Esophagus muscularis mucosa (tissue), 4 donors: ENCODE results near the gene ALDH1A3. TPM values are rescaled to one million over a fixed set of nuclear protein-coding genes. Genes with fewer than 3 reads are reported as not detected.

Source experiments
- DNase-seq: peaks from one replicate; pipeline ENCODE4 v3.0.0-alpha.2; 2017; ENCODE audit errors: extremely low spot score
- H3K27ac ChIP-seq, 4 donors: fragments of 200-600 bp; sonication (generic); replicated peaks in 1 of 4; 1 replicate in 3 of 4; 2 replicates in 1 of 4; pipeline ENCODE4 v1.5.1; 2016 to 2019; ENCODE audit warnings: mild to moderate bottlenecking in 1 of 4
- H3K27me3 ChIP-seq, 4 donors: fragments of 200-600 bp; sonication (generic); one replicate each; pipeline versions ENCODE4 v1.5.1 to v1.6.0; 2016 to 2019
- H3K36me3 ChIP-seq, 4 donors: fragments of 200-600 bp; sonication (generic); one replicate each; pipeline ENCODE4 v1.5.1; 2016 to 2019
- H3K4me1 ChIP-seq, 4 donors: fragments of 200-600 bp; sonication (generic); one replicate each; pipeline ENCODE4 v1.5.1; 2016 to 2019
- H3K4me3 ChIP-seq, 4 donors: fragments of 200-600 bp; sonication (generic); 1 replicate in 2 of 4; 2 replicates in 2 of 4; pipeline ENCODE4 v1.5.1; 2016 to 2019; ENCODE audit warnings: mild to moderate bottlenecking in 4 of 4, moderate library complexity in 1 of 4
- H3K9me3 ChIP-seq, 4 donors: fragments of 200-600 bp; sonication (generic); 1 replicate in 3 of 4; 2 replicates in 1 of 4; pipeline ENCODE4 v1.5.1; 2016 to 2019
- CTCF ChIP-seq, 3 experiments: fragments of 200-600 bp in 2 of 3; fragments of 450-650 bp in 1 of 3; sonication (generic) in 2 of 3; IDR thresholded peaks; one replicate each; pipeline ENCODE4 v1.5.1; 2017 to 2019; ENCODE audit warnings: antibody characterized with exemption in 3 of 3, mild to moderate bottlenecking in 2 of 3, moderate library complexity in 1 of 3
- EP300 ChIP-seq: sonication (generic); formaldehyde crosslinking; IDR thresholded peaks from one replicate; pipeline ENCODE4 v1.6.1; 2017; ENCODE audit warnings: antibody characterized with exemption
- POLR2A ChIP-seq: fragments of 450-650 bp; IDR thresholded peaks from one replicate; pipeline ENCODE4 v1.6.1; 2017; ENCODE audit warnings: antibody characterized with exemption, moderate library complexity, mild to moderate bottlenecking, low read depth
- POLR2AphosphoS5 ChIP-seq, 2 donors: sonication (generic); formaldehyde crosslinking; IDR thresholded peaks; one replicate each; pipeline ENCODE4 v1.6.1; 2017; ENCODE audit warnings: antibody characterized with exemption in 2 of 2
- WGBS: methylation state at CpG from one replicate; pipeline ENCODE4 v1.1.5; 2018; 5-methylcytosine and 5-hydroxymethylcytosine counted together
- intact Hi-C: fragments of 100-400 bp; cut with DNase I; formaldehyde crosslinking; loops from one replicate; pipeline ENCODE4 v1.15.1; 2023
- total RNA-seq, 4 donors: library from RNA; depleted of rRNA; stranded (reverse); fragments of >200 nt; gene quantifications; one replicate each; pipeline versions ENCODE4 v1.1.0 to v1.2.1, GENCODE V29; 2016

The ALDH1A3 gene
- total RNA-seq, 4 donors from 2014 or later: 36.7 to 131 (median 59.4) TPM

GRCh38 chr15:100879061-100879463 lies 569 bp upstream of the ALDH1A3 start:
- WGBS: 14% methylated on average over 14 of the region's 62 CpGs
- H3K27ac ChIP-seq: peak overlapping the region in 3 of 4 donors; percentile 38 to 63 (median 40)
- H3K36me3 ChIP-seq: no peaks in the 10 kb centered on the region
- intact Hi-C loops: no loop called here
- TF ChIP-seq POLR2A: no peak
- no peak for TF ChIP-seq POLR2AphosphoS5 (IDR thresholded peaks at IDR 0.05)
- no peak for TF ChIP-seq CTCF (IDR thresholded peaks at IDR 0.05)
- no peak for TF ChIP-seq EP300
- H3K4me1 ChIP-seq: peaks cover 6 to 23% (median 18%) of the 10 kb centered on the region in 4 donors
- peak overlapping the region; percentile 57 to 72 (median 60) for H3K4me3 ChIP-seq
- no peaks in the 10 kb centered on the region for H3K9me3 ChIP-seq
- H3K27me3 ChIP-seq: peaks cover 0 to 64% (median 5%) of the 10 kb centered on the region in 4 donors
- no peak for DNase-seq

- no peaks in the 10 kb centered on the region for H3K9me3 ChIP-seq
- intact Hi-C loops: no loop called here
- no peak for DNase-seq
- H3K27ac ChIP-seq: peak overlapping the region; percentile 67 to 76 (median 71)
- 27% methylated on average over 29 of the region's 80 CpGs for WGBS
- no peak for TF ChIP-seq CTCF (IDR thresholded peaks at IDR 0.05)
- TF ChIP-seq EP300: no peak
- TF ChIP-seq POLR2AphosphoS5 (IDR thresholded peaks at IDR 0.05): no peak
- no peak for TF ChIP-seq POLR2A
- H3K27me3 ChIP-seq: peaks cover 0 to 64% (median 5%) of the 10 kb centered on the region in 4 donors
- H3K4me3 ChIP-seq: peak overlapping the region; percentile 57 to 72 (median 60)
- H3K4me1 ChIP-seq: peaks cover 6 to 23% (median 18%) of the 10 kb centered on the region in 4 donors
- no peaks in the 10 kb centered on the region for H3K36me3 ChIP-seq
Measured at GRCh38 chr15:100880139-100880896, 687 bp downstream of the ALDH1A3 start.

GRCh38 chr15:100880897-100881242 lies 1.2 kb downstream of the ALDH1A3 start:
- Histone ChIP-seq H3K9me3 (no peaks in the 10 kb centered on the region), H3K27ac (peak overlapping the region; percentile 67 to 76 (median 71)), H3K4me1 (peaks cover 6 to 24% (median 18%) of the 10 kb centered on the region in 4 donors), H3K27me3 (peaks cover 0 to 64% (median 5%) of the 10 kb centered on the region in 4 donors), H3K4me3 (peak overlapping the region; percentile 57 to 72 (median 60)), H3K36me3 (no peaks in the 10 kb centered on the region)
- WGBS: 72% methylated on average over 10 of the region's 10 CpGs
- DNase-seq: no peak
- intact Hi-C loops: no loop called here
- no peak for TF ChIP-seq EP300
- no peak for TF ChIP-seq POLR2A

- WGBS: 86% methylated on average over 14 of the region's 14 CpGs
- intact Hi-C loops: no loop called here
- Histone ChIP-seq H3K36me3 (no peaks in the 10 kb centered on the region), H3K4me3 (peak overlapping the region; percentile 30 to 72 (median 58)), H3K9me3 (no peaks in the 10 kb centered on the region), H3K27me3 (peaks cover 0 to 67% (median 5%) of the 10 kb centered on the region in 4 donors), H3K4me1 (peaks cover 6 to 30% (median 18%) of the 10 kb centered on the region in 4 donors), H3K27ac (peak overlapping the region; percentile 9 to 38 (median 15))
- DNase-seq: no peak
- TF ChIP-seq EP300 (no peak), POLR2A (no peak), CTCF (IDR thresholded peaks at IDR 0.05) (no peak), POLR2AphosphoS5 (IDR thresholded peaks at IDR 0.05) (no peak)
Measured at GRCh38 chr15:100881573-100882336, 2.1 kb downstream of the ALDH1A3 start.

- Histone ChIP-seq H3K27ac (no peak overlapping the region), H3K36me3 (no peaks in the 10 kb centered on the region), H3K4me3 (no peak overlapping the region), H3K4me1 (peaks cover 3 to 29% (median 20%) of the 10 kb centered on the region in 4 donors), H3K9me3 (no peaks in the 10 kb centered on the region), H3K27me3 (peaks cover 0 to 40% (median 2%) of the 10 kb centered on the region in 4 donors)
- TF ChIP-seq POLR2AphosphoS5 (IDR thresholded peaks at IDR 0.05) (no peak), EP300 (no peak), POLR2A (no peak), CTCF (IDR thresholded peaks at IDR 0.05) (no peak)
- 60% methylated on average over 8 of the region's 8 CpGs for WGBS
- intact Hi-C loops: no loop called here
- no peak for DNase-seq
Measured at GRCh38 chr15:100885116-100885515, 5.5 kb downstream of the ALDH1A3 start.
